ENCODE results near the gene ERBIN.

Gene ERBIN

DNA sequence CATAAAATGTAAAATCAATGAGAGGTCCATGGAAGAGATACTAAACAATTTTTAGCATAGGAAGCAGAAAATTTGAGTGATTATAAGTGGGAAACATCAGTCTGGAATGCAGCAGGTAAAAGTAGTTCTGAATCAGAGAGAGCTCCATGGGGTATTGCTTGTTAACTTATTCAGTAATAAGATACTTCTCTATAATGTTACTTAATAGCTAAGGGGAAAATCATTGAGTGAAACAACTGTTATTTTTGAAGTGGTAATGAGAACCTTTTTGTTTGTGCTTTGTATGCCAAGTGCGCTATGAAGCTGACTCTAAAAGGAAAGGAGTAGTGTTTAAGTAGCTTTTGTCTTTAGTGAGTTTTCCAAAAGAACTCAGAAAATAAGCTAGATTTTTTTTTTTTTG is 95.2 kb downstream of the ERBIN start:
- no peak overlapping the region for H4K91ac ChIP-seq (ENCODE audit: low read length)
- no peak overlapping the region for H2BK120ac ChIP-seq (ENCODE audit: low read depth, low read length)
- H3K36me3 ChIP-seq (ENCODE audit: control insufficient read depth in 1 of 2, insufficient read depth in 2 of 2, low read depth in 1 of 2, low read length in 2 of 2), result peaks cover 2 to 60% of the 10 kb centered on the region in 2 experiments
- H3K18ac ChIP-seq (ENCODE audit: low read depth in 1 of 2, low read length in 2 of 2), result no peak overlapping the region
- H3K27ac ChIP-seq (ENCODE audit: low read length, poor library complexity, severe bottlenecking), result no peak overlapping the region
- H4K8ac ChIP-seq (ENCODE audit: low read length), result no peak overlapping the region
- DNase-seq, result no peak
- no peak overlapping the region for H3K23ac ChIP-seq (ENCODE audit: low read length in 2 of 2)
- H3K4me1 ChIP-seq (ENCODE audit: control insufficient read depth, insufficient read depth, low read depth, low read length), result no peaks in the 10 kb centered on the region
- H3K9ac ChIP-seq (ENCODE audit: low read length), result no peak overlapping the region
- no peak overlapping the region for H3K4me3 ChIP-seq (ENCODE audit: insufficient read depth in 1 of 2, low read depth in 1 of 2, low read length in 2 of 2)
- H3K14ac ChIP-seq (ENCODE audit: low read length in 2 of 2), result no peak overlapping the region
- no peak overlapping the region for H3K4ac ChIP-seq (ENCODE audit: low read depth in 1 of 2, low read length in 2 of 2)
- H2BK12ac ChIP-seq (ENCODE audit: low read length in 2 of 2), result no peak overlapping the region
- no peak overlapping the region for H2BK15ac ChIP-seq (ENCODE audit: low read depth, poor library complexity, severe bottlenecking)
- no peak overlapping the region for H2BK5ac ChIP-seq (ENCODE audit: low read depth, low read length, poor library complexity, severe bottlenecking)
- H3K27me3 ChIP-seq (ENCODE audit: control insufficient read depth in 1 of 2, insufficient read depth in 1 of 2, low read length in 2 of 2), result no peaks in the 10 kb centered on the region
- 100% methylated on average over 1 of the region's 1 CpG for WGBS
- no peaks in the 10 kb centered on the region for H3K9me3 ChIP-seq (ENCODE audit: control insufficient read depth, low read length)
- no peak overlapping the region for H3K4me2 ChIP-seq (ENCODE audit: low read length, poor library complexity, severe bottlenecking)
- peaks cover 1% of the 10 kb centered on the region for H3K79me1 ChIP-seq (replicated peaks; ENCODE audit: low read length, poor library complexity, severe bottlenecking)
- no peak overlapping the region for H2AFZ ChIP-seq (ENCODE audit: low read depth, low read length)
- H2AK5ac ChIP-seq (ENCODE audit: low read length, severe bottlenecking), result no peak overlapping the region

DNA sequence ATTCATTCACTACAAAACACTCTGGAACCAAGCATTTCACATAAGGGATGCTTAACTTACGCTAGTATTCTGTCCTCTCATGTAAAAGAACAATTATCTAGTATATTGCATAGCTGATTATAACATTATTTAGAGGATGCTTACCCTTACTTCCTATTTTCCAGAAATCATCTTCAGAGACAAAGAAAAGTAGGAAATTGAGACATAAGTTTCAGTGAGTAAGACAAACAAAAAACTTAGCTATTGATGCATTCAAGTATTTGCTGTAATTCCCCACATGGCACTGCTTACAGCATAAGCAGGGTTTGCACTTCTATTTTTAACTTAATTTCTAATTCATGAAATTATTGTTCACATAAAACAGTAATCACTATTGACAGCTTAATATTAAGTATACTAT is 112.9 kb downstream of the ERBIN start:
- Histone ChIP-seq H2BK12ac (ENCODE audit: low read length in 2 of 2) (no peak overlapping the region), H3K27me3 (ENCODE audit: control insufficient read depth in 1 of 2, insufficient read depth in 1 of 2, low read length in 2 of 2) (no peaks in the 10 kb centered on the region), H3K36me3 (ENCODE audit: control insufficient read depth in 1 of 2, insufficient read depth in 2 of 2, low read depth in 1 of 2, low read length in 2 of 2) (peaks cover 7 to 100% of the 10 kb centered on the region in 2 experiments), H3K9me3 (ENCODE audit: control insufficient read depth, low read length) (no peaks in the 10 kb centered on the region), H3K27ac (ENCODE audit: low read length, poor library complexity, severe bottlenecking) (no peak overlapping the region), H3K4me1 (ENCODE audit: control insufficient read depth, insufficient read depth, low read depth, low read length) (no peaks in the 10 kb centered on the region), H2AK5ac (ENCODE audit: low read length, severe bottlenecking) (no peak overlapping the region), H3K18ac (ENCODE audit: low read depth in 1 of 2, low read length in 2 of 2) (no peak overlapping the region), H2BK5ac (ENCODE audit: low read depth, low read length, poor library complexity, severe bottlenecking) (no peak overlapping the region), H3K4ac (ENCODE audit: low read depth in 1 of 2, low read length in 2 of 2) (no peak overlapping the region), H3K4me2 (ENCODE audit: low read length, poor library complexity, severe bottlenecking) (no peak overlapping the region), H3K79me1 (replicated peaks; ENCODE audit: low read length, poor library complexity, severe bottlenecking) (peaks cover 9% of the 10 kb centered on the region), H4K8ac (ENCODE audit: low read length) (no peak overlapping the region), H3K9ac (ENCODE audit: low read length) (no peak overlapping the region), H3K4me3 (ENCODE audit: insufficient read depth in 1 of 2, low read depth in 1 of 2, low read length in 2 of 2) (no peak overlapping the region), H3K14ac (ENCODE audit: low read length in 2 of 2) (no peak overlapping the region), H2BK15ac (ENCODE audit: low read depth, poor library complexity, severe bottlenecking) (no peak overlapping the region), H2AFZ (ENCODE audit: low read depth, low read length) (no peak overlapping the region), H4K91ac (ENCODE audit: low read length) (no peak overlapping the region), H2BK120ac (ENCODE audit: low read depth, low read length) (no peak overlapping the region), H3K23ac (ENCODE audit: low read length in 2 of 2) (no peak overlapping the region)
- no CpG with 5 or more reads among the region's 1 CpG for WGBS
- no peak for DNase-seq

DNA sequence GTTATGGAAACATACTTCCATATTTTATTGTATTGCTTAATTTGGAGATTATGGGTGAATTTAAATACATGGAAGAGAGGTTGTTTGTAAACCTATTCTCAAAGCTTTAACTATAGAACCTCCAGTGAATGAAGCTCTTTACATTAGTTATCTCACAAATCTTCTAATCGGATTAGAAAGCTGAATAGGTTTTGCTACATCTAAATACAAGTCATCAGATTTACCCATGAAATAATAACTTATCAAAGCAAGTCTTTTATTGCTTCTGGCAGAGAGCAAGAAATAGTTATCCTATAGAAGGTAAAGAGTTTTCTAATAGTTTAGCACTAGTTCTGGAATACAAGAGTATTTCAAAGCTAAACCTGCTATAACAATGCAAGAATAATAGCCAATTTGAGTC is 113.3 kb downstream of the ERBIN start:
- Histone ChIP-seq H3K4me1 (ENCODE audit: control insufficient read depth, insufficient read depth, low read depth, low read length) (no peaks in the 10 kb centered on the region), H3K18ac (ENCODE audit: low read depth in 1 of 2, low read length in 2 of 2) (no peak overlapping the region), H3K27ac (ENCODE audit: low read length, poor library complexity, severe bottlenecking) (no peak overlapping the region), H2AFZ (ENCODE audit: low read depth, low read length) (no peak overlapping the region), H3K14ac (ENCODE audit: low read length in 2 of 2) (no peak overlapping the region), H2BK120ac (ENCODE audit: low read depth, low read length) (no peak overlapping the region), H3K36me3 (ENCODE audit: control insufficient read depth in 1 of 2, insufficient read depth in 2 of 2, low read depth in 1 of 2, low read length in 2 of 2) (peaks cover 10 to 100% of the 10 kb centered on the region in 2 experiments), H3K79me1 (replicated peaks; ENCODE audit: low read length, poor library complexity, severe bottlenecking) (peaks cover 7% of the 10 kb centered on the region), H3K4ac (ENCODE audit: low read depth in 1 of 2, low read length in 2 of 2) (no peak overlapping the region), H2BK5ac (ENCODE audit: low read depth, low read length, poor library complexity, severe bottlenecking) (no peak overlapping the region), H3K4me3 (ENCODE audit: insufficient read depth in 1 of 2, low read depth in 1 of 2, low read length in 2 of 2) (no peak overlapping the region), H3K27me3 (ENCODE audit: control insufficient read depth in 1 of 2, insufficient read depth in 1 of 2, low read length in 2 of 2) (no peaks in the 10 kb centered on the region), H3K23ac (ENCODE audit: low read length in 2 of 2) (no peak overlapping the region), H3K9me3 (ENCODE audit: control insufficient read depth, low read length) (no peaks in the 10 kb centered on the region), H2BK15ac (ENCODE audit: low read depth, poor library complexity, severe bottlenecking) (no peak overlapping the region), H4K8ac (ENCODE audit: low read length) (no peak overlapping the region), H2BK12ac (ENCODE audit: low read length in 2 of 2) (no peak overlapping the region), H3K4me2 (ENCODE audit: low read length, poor library complexity, severe bottlenecking) (no peak overlapping the region), H2AK5ac (ENCODE audit: low read length, severe bottlenecking) (no peak overlapping the region), H3K9ac (ENCODE audit: low read length) (no peak overlapping the region), H4K91ac (ENCODE audit: low read length) (no peak overlapping the region)
- WGBS, result no CpG with 5 or more reads among the region's 1 CpG
- no peak for DNase-seq

DNA sequence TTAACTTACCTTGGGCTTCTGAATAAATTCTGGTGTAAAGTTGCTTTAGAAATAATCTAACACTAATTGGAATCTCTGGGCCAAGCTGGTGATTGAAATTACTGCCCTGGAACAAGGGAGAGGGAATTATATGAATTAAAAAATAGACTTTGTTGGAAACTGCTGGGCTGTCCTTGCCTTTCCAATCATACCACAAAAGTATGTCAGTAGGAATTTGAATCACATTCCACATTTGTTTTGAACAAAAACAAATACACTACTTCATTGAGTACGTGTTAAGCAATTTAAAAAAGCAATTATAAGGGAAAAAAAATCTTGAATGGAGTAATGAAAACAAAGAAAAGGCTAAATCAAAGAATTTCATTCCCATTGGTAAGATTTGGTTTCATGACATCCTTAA is 115.3 kb downstream of the ERBIN start:
- H2AK5ac ChIP-seq (ENCODE audit: low read length, severe bottlenecking), result no peak overlapping the region
- no peak overlapping the region for H2BK12ac ChIP-seq (ENCODE audit: low read length in 2 of 2)
- H3K27me3 ChIP-seq (ENCODE audit: control insufficient read depth in 1 of 2, insufficient read depth in 1 of 2, low read length in 2 of 2), result no peaks in the 10 kb centered on the region
- no peak overlapping the region for H3K14ac ChIP-seq (ENCODE audit: low read length in 2 of 2)
- H2AFZ ChIP-seq (ENCODE audit: low read depth, low read length), result no peak overlapping the region
- H3K4me2 ChIP-seq (ENCODE audit: low read length, poor library complexity, severe bottlenecking), result no peak overlapping the region
- H3K79me1 ChIP-seq (replicated peaks; ENCODE audit: low read length, poor library complexity, severe bottlenecking), result peaks cover 3% of the 10 kb centered on the region
- 100% methylated on average over 1 of the region's 1 CpG for WGBS
- H2BK15ac ChIP-seq (ENCODE audit: low read depth, poor library complexity, severe bottlenecking), result no peak overlapping the region
- no peak overlapping the region for H2BK5ac ChIP-seq (ENCODE audit: low read depth, low read length, poor library complexity, severe bottlenecking)
- no peak overlapping the region for H4K8ac ChIP-seq (ENCODE audit: low read length)
- no peak overlapping the region for H3K23ac ChIP-seq (ENCODE audit: low read length in 2 of 2)
- H3K4me3 ChIP-seq (ENCODE audit: insufficient read depth in 1 of 2, low read depth in 1 of 2, low read length in 2 of 2), result no peak overlapping the region
- H3K9ac ChIP-seq (ENCODE audit: low read length), result no peak overlapping the region
- H3K36me3 ChIP-seq (ENCODE audit: control insufficient read depth in 1 of 2, insufficient read depth in 2 of 2, low read depth in 1 of 2, low read length in 2 of 2), result peaks cover 7 to 100% of the 10 kb centered on the region in 2 experiments
- no peak for DNase-seq
- no peaks in the 10 kb centered on the region for H3K4me1 ChIP-seq (ENCODE audit: control insufficient read depth, insufficient read depth, low read depth, low read length)
- H3K18ac ChIP-seq (ENCODE audit: low read depth in 1 of 2, low read length in 2 of 2), result no peak overlapping the region
- H4K91ac ChIP-seq (ENCODE audit: low read length), result no peak overlapping the region
- H2BK120ac ChIP-seq (ENCODE audit: low read depth, low read length), result no peak overlapping the region
- H3K9me3 ChIP-seq (ENCODE audit: control insufficient read depth, low read length), result no peaks in the 10 kb centered on the region
- no peak overlapping the region for H3K4ac ChIP-seq (ENCODE audit: low read depth in 1 of 2, low read length in 2 of 2)
- no peak overlapping the region for H3K27ac ChIP-seq (ENCODE audit: low read length, poor library complexity, severe bottlenecking)

All from mesenchymal stem cell (in vitro differentiated cells and primary cell).